Activated T-helper 17 cell treated with anti-CD3 and anti-CD28 coated beads, Interleukin-2, amount 50 U/mL, for 72 hours (primary cell): ENCODE results near the gene AUTS2. TPM values are rescaled to one million over a fixed set of nuclear protein-coding genes. Genes with fewer than 3 reads are reported as not detected.

Experiments used
- ATAC-seq: fragments of 150-1000 bp; cut with Tn5 transposase; replicated peaks from 2 replicates; pipeline ENCODE4 v1.10.0; 2021; ENCODE audit warnings: mild to moderate bottlenecking, moderate library complexity
- H3K27ac Mint-ChIP-seq: one replicate; pipeline ENCODE4 v1.8.0; 2022; ENCODE audit warnings: mixed read lengths
- H3K27me3 Mint-ChIP-seq: one replicate; pipeline ENCODE4 v1.8.0; 2022; ENCODE audit warnings: mixed read lengths
- H3K36me3 Mint-ChIP-seq: one replicate; pipeline ENCODE4 v1.8.0; 2022; ENCODE audit warnings: low read depth, mild to moderate bottlenecking, mixed read lengths
- H3K4me1 Mint-ChIP-seq: one replicate; pipeline ENCODE4 v1.8.0; 2022; ENCODE audit warnings: mixed read lengths
- H3K4me3 Mint-ChIP-seq: one replicate; pipeline ENCODE4 v1.8.0; 2022; ENCODE audit warnings: mild to moderate bottlenecking, mixed read lengths
- H3K9me3 Mint-ChIP-seq: one replicate; pipeline ENCODE4 v1.8.0; 2022; ENCODE audit warnings: mixed read lengths
- total RNA-seq, 2 donors: library from RNA; stranded (reverse); gene quantifications; one replicate each; pipeline ENCODE4 v1.2.3, GENCODE V29; 2022

Gene AUTS2
- total RNA-seq, 2 donors from 2014 or later = 20.1 to 39.9 TPM

GRCh38 chr7:69822386-69822785 is 224.1 kb downstream of the AUTS2 start:
- Mint-ChIP-seq H3K4me1 (peaks cover 5% of the 10 kb centered on the region), H3K27ac (no peak overlapping the region), H3K27me3 (no peaks in the 10 kb centered on the region), H3K4me3 (no peak overlapping the region), H3K36me3 (no peaks in the 10 kb centered on the region), H3K9me3 (no peaks in the 10 kb centered on the region)
- no peak for ATAC-seq

GRCh38 chr7:69823151-69823744 is 225.0 kb downstream of the AUTS2 start:
- Mint-ChIP-seq H3K4me1 (peaks cover 5% of the 10 kb centered on the region), H3K4me3 (peak overlapping the region; percentile 69), H3K36me3 (no peaks in the 10 kb centered on the region), H3K9me3 (no peaks in the 10 kb centered on the region), H3K27ac (no peak overlapping the region), H3K27me3 (no peaks in the 10 kb centered on the region)
- ATAC-seq = no peak

GRCh38 chr7:69825113-69825972 is 227.1 kb downstream of the AUTS2 start:
- H3K27ac Mint-ChIP-seq = no peak overlapping the region
- peaks cover 6% of the 10 kb centered on the region for H3K27me3 Mint-ChIP-seq
- ATAC-seq = no peak
- H3K9me3 Mint-ChIP-seq = peaks cover 4% of the 10 kb centered on the region
- H3K4me3 Mint-ChIP-seq = peak overlapping the region; percentile 69
- H3K36me3 Mint-ChIP-seq = no peaks in the 10 kb centered on the region
- H3K4me1 Mint-ChIP-seq = peaks cover 5% of the 10 kb centered on the region

- no peak overlapping the region for H3K4me3 Mint-ChIP-seq
- ATAC-seq = no peak
- H3K27me3 Mint-ChIP-seq = peaks cover 6% of the 10 kb centered on the region
- H3K36me3 Mint-ChIP-seq = no peaks in the 10 kb centered on the region
- peaks cover 4% of the 10 kb centered on the region for H3K9me3 Mint-ChIP-seq
- peaks cover 5% of the 10 kb centered on the region for H3K4me1 Mint-ChIP-seq
- H3K27ac Mint-ChIP-seq = no peak overlapping the region
Measured at GRCh38 chr7:69826283-69826682, 228.0 kb downstream of the AUTS2 start.

GRCh38 chr7:69827140-69827539 is 228.9 kb downstream of the AUTS2 start:
- Mint-ChIP-seq H3K4me3 (no peak overlapping the region), H3K27me3 (peaks cover 6% of the 10 kb centered on the region), H3K27ac (no peak overlapping the region), H3K4me1 (peaks cover 5% of the 10 kb centered on the region), H3K36me3 (no peaks in the 10 kb centered on the region), H3K9me3 (peaks cover 4% of the 10 kb centered on the region)
- ATAC-seq = no peak

- peaks cover 4% of the 10 kb centered on the region for H3K9me3 Mint-ChIP-seq
- H3K4me3 Mint-ChIP-seq = no peak overlapping the region
- H3K27ac Mint-ChIP-seq = no peak overlapping the region
- H3K27me3 Mint-ChIP-seq = peaks cover 6% of the 10 kb centered on the region
- H3K36me3 Mint-ChIP-seq = no peaks in the 10 kb centered on the region
- no peak for ATAC-seq
- H3K4me1 Mint-ChIP-seq = peaks cover 5% of the 10 kb centered on the region
Measured at GRCh38 chr7:69827558-69827957, 229.3 kb downstream of the AUTS2 start.

GRCh38 chr7:69832356-69832755 is 234.1 kb downstream of the AUTS2 start:
- peaks cover 4% of the 10 kb centered on the region for H3K9me3 Mint-ChIP-seq
- no peak for ATAC-seq
- peaks cover 6% of the 10 kb centered on the region for H3K27me3 Mint-ChIP-seq
- H3K4me3 Mint-ChIP-seq = no peak overlapping the region
- H3K27ac Mint-ChIP-seq = no peak overlapping the region
- no peaks in the 10 kb centered on the region for H3K4me1 Mint-ChIP-seq
- no peaks in the 10 kb centered on the region for H3K36me3 Mint-ChIP-seq

- Mint-ChIP-seq H3K36me3 (no peaks in the 10 kb centered on the region), H3K4me1 (no peaks in the 10 kb centered on the region), H3K9me3 (peaks cover 4% of the 10 kb centered on the region), H3K4me3 (no peak overlapping the region), H3K27ac (no peak overlapping the region), H3K27me3 (peaks cover 3% of the 10 kb centered on the region)
- no peak for ATAC-seq
Measured at GRCh38 chr7:69833964-69834363, 235.7 kb downstream of the AUTS2 start.

- Mint-ChIP-seq H3K9me3 (no peaks in the 10 kb centered on the region), H3K27me3 (peaks cover 3% of the 10 kb centered on the region), H3K4me1 (no peaks in the 10 kb centered on the region), H3K4me3 (no peak overlapping the region), H3K27ac (no peak overlapping the region), H3K36me3 (no peaks in the 10 kb centered on the region)
- ATAC-seq = no peak
Measured at GRCh38 chr7:69836702-69837101, 238.4 kb downstream of the AUTS2 start.

- H3K9me3 Mint-ChIP-seq = no peaks in the 10 kb centered on the region
- no peak for ATAC-seq
- no peaks in the 10 kb centered on the region for H3K36me3 Mint-ChIP-seq
- H3K27ac Mint-ChIP-seq = no peak overlapping the region
- H3K4me1 Mint-ChIP-seq = no peaks in the 10 kb centered on the region
- peaks cover 3% of the 10 kb centered on the region for H3K27me3 Mint-ChIP-seq
- no peak overlapping the region for H3K4me3 Mint-ChIP-seq
Measured at GRCh38 chr7:69837387-69838068, 239.3 kb downstream of the AUTS2 start.

- Mint-ChIP-seq H3K9me3 (no peaks in the 10 kb centered on the region), H3K4me1 (no peaks in the 10 kb centered on the region), H3K27ac (no peak overlapping the region), H3K36me3 (no peaks in the 10 kb centered on the region), H3K27me3 (peaks cover 9% of the 10 kb centered on the region), H3K4me3 (no peak overlapping the region)
- no peak for ATAC-seq
Measured at GRCh38 chr7:69839782-69840181, 241.5 kb downstream of the AUTS2 start.

GRCh38 chr7:69840248-69840647 is 242.0 kb downstream of the AUTS2 start:
- Mint-ChIP-seq H3K9me3 (no peaks in the 10 kb centered on the region), H3K27ac (no peak overlapping the region), H3K27me3 (peaks cover 9% of the 10 kb centered on the region), H3K4me1 (no peaks in the 10 kb centered on the region), H3K4me3 (no peak overlapping the region), H3K36me3 (no peaks in the 10 kb centered on the region)
- no peak for ATAC-seq

GRCh38 chr7:69843653-69844052 is 245.4 kb downstream of the AUTS2 start:
- Mint-ChIP-seq H3K4me1 (no peaks in the 10 kb centered on the region), H3K27me3 (peaks cover 9% of the 10 kb centered on the region)

GRCh38 chr7:69844264-69844868 is 246.1 kb downstream of the AUTS2 start:
- ATAC-seq = no peak
- Mint-ChIP-seq H3K36me3 (no peaks in the 10 kb centered on the region), H3K27ac (no peak overlapping the region), H3K4me1 (no peaks in the 10 kb centered on the region), H3K27me3 (peaks cover 9% of the 10 kb centered on the region), H3K9me3 (no peaks in the 10 kb centered on the region), H3K4me3 (no peak overlapping the region)

More at GRCh38 chr7:69843653-69844052, 245.4 kb downstream of the AUTS2 start:
- no peak for ATAC-seq
- Mint-ChIP-seq H3K27ac (no peak overlapping the region), H3K4me3 (no peak overlapping the region), H3K36me3 (no peaks in the 10 kb centered on the region), H3K9me3 (no peaks in the 10 kb centered on the region)
